MV-4-11 (cell line): Measurements from ENCODE around the gene CADM4.
A peak's percentile ranks its signal among the peaks of the same experiment; 100 is the strongest.
"Not testable (repeated sequence)": the region's sequence is repeated elsewhere in the genome, so short reads cannot be mapped to it uniquely, and the experiment has no call there.

Experiments used
- DNase-seq: peaks from one replicate; lab custom pipeline; 2025; lab: John Stamatoyannopoulos, UW

CADM4 gene

GRCh38 chr19:43662487-43662886 is 22.8 kb upstream of the CADM4 start:
- peak; percentile 22 for DNase-seq

- DNase-seq, result no peak
These were observed 21.3 kb upstream of the CADM4 start for GRCh38 chr19:43660971-43661360.

- no peak for DNase-seq
These were observed 20.8 kb upstream of the CADM4 start for GRCh38 chr19:43660301-43660970.

- DNase-seq, result no peak
These were observed 18.8 kb upstream of the CADM4 start for GRCh38 chr19:43658494-43658893.

- no peak for DNase-seq
These were observed 18.4 kb upstream of the CADM4 start for GRCh38 chr19:43658001-43658400.

GRCh38 chr19:43656436-43656835 is 16.8 kb upstream of the CADM4 start:
- DNase-seq, result no peak

GRCh38 chr19:43652546-43652874 is 12.9 kb upstream of the CADM4 start:
- no peak for DNase-seq

- peak; percentile 83 for DNase-seq
These were observed 12.3 kb upstream of the CADM4 start for GRCh38 chr19:43651758-43652545.

- DNase-seq, result not testable (repeated sequence)
These were observed 10.6 kb upstream of the CADM4 start for GRCh38 chr19:43650276-43650675.

- DNase-seq, result no peak
These were observed 9.9 kb upstream of the CADM4 start for GRCh38 chr19:43649514-43649913.

- DNase-seq, result no peak
These were observed 9.0 kb upstream of the CADM4 start for GRCh38 chr19:43648633-43649032.

- no peak for DNase-seq
These were observed 4.5 kb upstream of the CADM4 start for GRCh38 chr19:43644181-43644580.

- DNase-seq, result no peak
These were observed 3.7 kb upstream of the CADM4 start for GRCh38 chr19:43643326-43643725.

- no peak for DNase-seq
These were observed 2.9 kb upstream of the CADM4 start for GRCh38 chr19:43642531-43642930.

GRCh38 chr19:43641333-43641732 is 1.7 kb upstream of the CADM4 start:
- DNase-seq, result no peak

GRCh38 chr19:43640424-43640757 is 741 bp upstream of the CADM4 start:
- DNase-seq, result no peak

GRCh38 chr19:43638995-43639518 is 593 bp downstream of the CADM4 start:
- DNase-seq, result no peak

- DNase-seq, result peak; percentile 46
These were observed 1.2 kb downstream of the CADM4 start for GRCh38 chr19:43638214-43638994.

GRCh38 chr19:43636121-43636683 is 3.4 kb downstream of the CADM4 start:
- no peak for DNase-seq

- not testable (repeated sequence) for DNase-seq
These were observed 4.1 kb downstream of the CADM4 start for GRCh38 chr19:43635561-43635940.

GRCh38 chr19:43634872-43635560 is 4.6 kb downstream of the CADM4 start:
- DNase-seq, result no peak

- DNase-seq, result no peak
These were observed 5.2 kb downstream of the CADM4 start for GRCh38 chr19:43634506-43634871.
